HCT116 (cell line): Measurements from ENCODE around the gene TOLLIP. TPM values are rescaled to one million over a fixed set of nuclear protein-coding genes. Genes with fewer than 3 reads are reported as not detected.

Experiments
- ATAC-seq: fragments of 200-7000 bp; cut with Tn5 transposase; 2 replicates; pipeline ENCODE4 v1.9.1; 2020; ENCODE audit warnings: mild to moderate bottlenecking, moderate library complexity
- BruUV-seq: library from RNA; stranded (reverse); fragments of 400-500 nt; replicated peaks from 2 replicates; lab custom pipeline; 2021; lab: Mats Ljungman, UMichigan
- CTCF ChIA-PET: fragments of 300-600 bp; sonication (Branson Sonifier 250); formaldehyde crosslinking; loops from one replicate; lab custom pipeline; 2021; ENCODE audit warnings: antibody characterized with exemption; lab: Charles Lee
- POLR2A ChIA-PET: fragments of 300-600, 350-600 bp; sonication (Branson Sonifier 250); formaldehyde crosslinking; loops from one replicate; lab custom pipeline; 2021; ENCODE audit warnings: antibody characterized with exemption; lab: Charles Lee
- RAD21 ChIA-PET, 2 experiments: fragments of 300-600 bp; sonication (Branson Sonifier 250); formaldehyde crosslinking; loops; one replicate each; lab custom pipeline; 2023; ENCODE audit warnings: low total read pairs in 2 of 2; ENCODE audit not compliant: uncharacterized antibody in 2 of 2, unreplicated experiment in 2 of 2, low non-redundant PET in 1 of 2; lab: Charles Lee
- DNase-seq: peaks from one replicate; pipeline ENCODE4 v3.0.0-alpha.2; 2010; ENCODE audit warnings: low read depth, low spot score
- H2AFZ ChIP-seq: fragments of 200-600 bp; shearing (Covaris generic), sonication (generic); 2 replicates; pipeline ENCODE4 v1.6.1; 2017; ENCODE audit warnings: low read depth, mixed run types, mixed read lengths, antibody characterized with exemption, low read length; ENCODE audit not compliant: poor library complexity, severe bottlenecking
- H3K27ac ChIP-seq: 2 replicates; pipeline ENCODE4 v1.5.1; 2012; ENCODE audit warnings: low read depth, low read length
- H3K27me3 ChIP-seq: fragments of 200-600 bp; sonication (generic); 2 replicates; pipeline ENCODE4 v1.6.1; 2016; ENCODE audit warnings: mixed run types, low read length, mixed read lengths; ENCODE audit not compliant: insufficient read depth
- H3K36me3 ChIP-seq, 2 experiments: fragments of 200-500 bp in 1 of 2; fragments of 200-600 bp in 1 of 2; sonication (Bioruptor generic) in 1 of 2; sonication (generic) in 1 of 2; 2 replicates each; pipeline versions ENCODE4 v1.5.1 to v1.6.1; 2014 to 2016; ENCODE audit warnings: low read length in 2 of 2, inconsistent platforms in 1 of 2, mixed read lengths in 1 of 2, mixed run types in 1 of 2; ENCODE audit not compliant: insufficient read depth in 2 of 2, control insufficient read depth in 1 of 2
- H3K4me1 ChIP-seq, 2 experiments: fragments of 200-600 bp in 1 of 2; sonication (generic) in 1 of 2; 2 replicates each; pipeline versions ENCODE4 v1.5.1 to v1.6.1; 2012 to 2017; ENCODE audit warnings: low read length in 2 of 2, inconsistent platforms in 1 of 2, mild to moderate bottlenecking in 1 of 2, mixed read lengths in 1 of 2, mixed run types in 1 of 2, moderate library complexity in 1 of 2; ENCODE audit not compliant: insufficient read depth in 2 of 2, control insufficient read depth in 1 of 2
- H3K4me2 ChIP-seq: fragments of 200-600 bp; sonication (generic); 2 replicates; pipeline ENCODE4 v1.6.1; 2017; ENCODE audit warnings: mixed run types, low read length, mixed read lengths
- H3K4me3 ChIP-seq, 2 experiments: fragments of 200-600 bp in 1 of 2; sonication (generic) in 1 of 2; replicated peaks in 1 of 2; 2 replicates each; pipeline ENCODE4 v1.5.1; 2011 to 2016; ENCODE audit warnings: low read length in 2 of 2, control low read depth in 1 of 2, low read depth in 1 of 2, mild to moderate bottlenecking in 1 of 2, mixed read lengths in 1 of 2, mixed run types in 1 of 2
- H3K79me2 ChIP-seq: fragments of 200-600 bp; sonication (generic); 2 replicates; pipeline ENCODE4 v1.6.1; 2017; ENCODE audit warnings: mild to moderate bottlenecking, mixed run types, low read length, moderate library complexity, mixed read lengths; ENCODE audit not compliant: insufficient read depth
- H3K9ac ChIP-seq: fragments of 200-600 bp; sonication (generic); 2 replicates; pipeline ENCODE4 v1.6.1; 2016; ENCODE audit warnings: low read length, mixed read lengths
- H3K9me2 ChIP-seq: fragments of 200-600 bp; sonication (generic), shearing (Covaris generic); 2 replicates; pipeline ENCODE4 v1.6.1; 2017; ENCODE audit warnings: mixed run types, mild to moderate bottlenecking, moderate library complexity; ENCODE audit not compliant: insufficient read depth
- H3K9me3 ChIP-seq, 2 experiments: fragments of 200-500 bp in 1 of 2; fragments of 200-600 bp in 1 of 2; sonication (Bioruptor generic) in 1 of 2; sonication (generic) in 1 of 2; 2 replicates each; pipeline ENCODE4 v1.6.1; 2014 to 2017; ENCODE audit warnings: low read length in 2 of 2, mixed read lengths in 2 of 2, inconsistent platforms in 1 of 2, low read depth in 1 of 2, mild to moderate bottlenecking in 1 of 2, mixed run types in 1 of 2, moderate library complexity in 1 of 2; ENCODE audit not compliant: control insufficient read depth in 1 of 2, insufficient read depth in 1 of 2
- H4K20me1 ChIP-seq: fragments of 200-600 bp; sonication (generic), shearing (Covaris generic); 2 replicates; pipeline ENCODE4 v1.6.1; 2017; ENCODE audit warnings: mixed run types, mild to moderate bottlenecking, moderate library complexity; ENCODE audit not compliant: insufficient read depth
- CEBPB ChIP-seq: IDR thresholded peaks from 2 replicates; pipeline ENCODE4 v1.6.1; 2012; ENCODE audit warnings: low read depth
- CTCF ChIP-seq, 3 experiments: fragments of 200-600 bp in 1 of 3; sonication (generic) in 1 of 3; IDR thresholded peaks in 2 of 3; conservative IDR thresholded peaks in 1 of 3; 2 replicates each; pipeline ENCODE4 v1.5.1; 2012 to 2017; ENCODE audit warnings: low read depth in 2 of 3, low read length in 2 of 3, antibody characterized with exemption in 1 of 3, borderline replicate concordance in 1 of 3, control low read depth in 1 of 3, mild to moderate bottlenecking in 1 of 3, mixed read lengths in 1 of 3, mixed run types in 1 of 3, moderate library complexity in 1 of 3; ENCODE audit not compliant: insufficient read depth in 1 of 3
- ELF1 ChIP-seq: IDR thresholded peaks from 2 replicates; pipeline ENCODE4 v1.6.1; 2012; ENCODE audit warnings: low read depth, borderline replicate concordance
- EZH2 ChIP-seq: fragments of 200-600 bp; sonication (generic); IDR thresholded peaks from 2 replicates; pipeline ENCODE4 v1.6.1; 2017; ENCODE audit warnings: antibody characterized with exemption, mixed run types
- FOSL1 ChIP-seq: IDR thresholded peaks from 2 replicates; pipeline ENCODE4 v1.6.1; 2012; ENCODE audit warnings: low read depth
- JUND ChIP-seq: IDR thresholded peaks from 2 replicates; pipeline ENCODE4 v1.6.1; 2012
- POLR2A ChIP-seq: IDR thresholded peaks from 2 replicates; pipeline ENCODE4 v1.7.0; 2011; ENCODE audit warnings: borderline replicate concordance; ENCODE audit not compliant: insufficient read depth, insufficient read length; ENCODE audit errors: extremely low read depth
- RAD21 ChIP-seq: IDR thresholded peaks from 2 replicates; pipeline ENCODE4 v1.6.1; 2012; ENCODE audit warnings: low read depth, mild to moderate bottlenecking
- REST ChIP-seq: IDR thresholded peaks from 2 replicates; pipeline ENCODE4 v1.6.1; 2012; ENCODE audit warnings: low read depth
- SIN3A ChIP-seq: IDR thresholded peaks from 2 replicates; pipeline ENCODE4 v1.6.1; 2012; ENCODE audit warnings: low read depth
- SP1 ChIP-seq: IDR thresholded peaks from 2 replicates; pipeline ENCODE4 v1.6.1; 2012; ENCODE audit warnings: low read depth
- SRF ChIP-seq: IDR thresholded peaks from 2 replicates; pipeline ENCODE4 v1.6.1; 2012; ENCODE audit warnings: low read depth
- TCF7L2 ChIP-seq: IDR thresholded peaks from 2 replicates; pipeline ENCODE4 v1.7.0; 2011; ENCODE audit warnings: borderline replicate concordance, inconsistent platforms; ENCODE audit not compliant: insufficient read depth, insufficient read length; ENCODE audit errors: extremely low read depth
- YY1 ChIP-seq: IDR thresholded peaks from 2 replicates; pipeline ENCODE4 v1.6.1; 2011; ENCODE audit warnings: low read length, low read depth, moderate library complexity, mild to moderate bottlenecking; ENCODE audit not compliant: insufficient replicate concordance; ENCODE audit errors: extremely low read depth
- ZFX ChIP-seq: fragments of 450-650 bp; IDR thresholded peaks from 2 replicates; pipeline ENCODE4 v1.6.1; 2017
- ZNF274 ChIP-seq: fragments of 200-500 bp; sonication (Bioruptor generic); IDR thresholded peaks from 2 replicates; pipeline ENCODE4 v1.6.1; 2014; ENCODE audit warnings: mild to moderate bottlenecking, low read depth, low read length, inconsistent platforms
- intact Hi-C: fragments of 100-400 bp; cut with micrococcal nuclease; formaldehyde crosslinking; loops from 2 replicates; pipeline ENCODE4 v1.10.0; 2022
- total RNA-seq: library from RNA; stranded (reverse); gene quantifications from one replicate; pipeline ENCODE4 v1.2.1, GENCODE V29; 2021; ENCODE audit not compliant: unreplicated experiment

The TOLLIP gene
- total RNA-seq, 1 experiment from 2014 or later = 28.5 TPM

GRCh38 chr11:1279674-1280055, 29.8 kb downstream of the TOLLIP start:
- Histone ChIP-seq H3K27me3 (no peaks in the 10 kb centered on the region), H3K4me3 (no peak overlapping the region), H3K9ac (no peak overlapping the region), H4K20me1 (no peaks in the 10 kb centered on the region), H3K36me3 (no peaks in the 10 kb centered on the region), H3K79me2 (no peaks in the 10 kb centered on the region), H3K4me2 (no peak overlapping the region), H3K9me2 (no peaks in the 10 kb centered on the region), H2AFZ (no peak overlapping the region), H3K9me3 (no peaks in the 10 kb centered on the region), H3K27ac (no peak overlapping the region), H3K4me1 (no peaks in the 10 kb centered on the region)
- no peak for DNase-seq
- ChIA-PET RAD21 (no interaction called here), POLR2A (no interaction called here), CTCF (no interaction called here)
- ATAC-seq = no peak
- intact Hi-C loops = no loop called here
- BruUV-seq = no TSS peak
- TF ChIP-seq SP1 = no peak
- TF ChIP-seq CEBPB = no peak
- no peak for TF ChIP-seq SIN3A
- no peak for TF ChIP-seq RAD21
- TF ChIP-seq POLR2A = no peak
- no peak for TF ChIP-seq TCF7L2
- TF ChIP-seq YY1 = no peak
- no peak for TF ChIP-seq EZH2
- no peak for TF ChIP-seq ZNF274

- intact Hi-C loops = no loop called here
- no peaks in the 10 kb centered on the region for H3K27me3 ChIP-seq
- no peaks in the 10 kb centered on the region for H3K79me2 ChIP-seq
- H3K4me1 ChIP-seq = no peaks in the 10 kb centered on the region
- no TSS peak for BruUV-seq
- DNase-seq (no peak), ATAC-seq (no peak)
- ChIA-PET RAD21 (no interaction called here), POLR2A (no interaction called here), CTCF (no interaction called here)
- no peaks in the 10 kb centered on the region for H3K36me3 ChIP-seq
- H3K4me2 ChIP-seq = no peak overlapping the region
- no peaks in the 10 kb centered on the region for H3K9me3 ChIP-seq
- H4K20me1 ChIP-seq = no peaks in the 10 kb centered on the region
- H3K27ac ChIP-seq = no peak overlapping the region
- H3K9ac ChIP-seq = no peak overlapping the region
- H2AFZ ChIP-seq = no peak overlapping the region
- H3K9me2 ChIP-seq = no peaks in the 10 kb centered on the region
- no peak overlapping the region for H3K4me3 ChIP-seq
- TF ChIP-seq REST (no peak), CTCF (IDR thresholded peaks at IDR 0.05 in 2 of 3, conservative IDR thresholded peaks at IDR 0.05 in 1 of 3; ENCODE audit: borderline replicate concordance in 1 of 3, insufficient read depth in 1 of 3, low read depth in 2 of 3, low read length in 2 of 3) (no peak), JUND (no peak), FOSL1 (no peak), EZH2 (no peak), ELF1 (no peak), SRF (no peak), POLR2A (no peak), ZFX (no peak)
These were observed 30.4 kb downstream of the TOLLIP start for GRCh38 chr11:1278766-1279673.
